ENCODE measurements around the gene HELZ2.

Gene HELZ2

DNA sequence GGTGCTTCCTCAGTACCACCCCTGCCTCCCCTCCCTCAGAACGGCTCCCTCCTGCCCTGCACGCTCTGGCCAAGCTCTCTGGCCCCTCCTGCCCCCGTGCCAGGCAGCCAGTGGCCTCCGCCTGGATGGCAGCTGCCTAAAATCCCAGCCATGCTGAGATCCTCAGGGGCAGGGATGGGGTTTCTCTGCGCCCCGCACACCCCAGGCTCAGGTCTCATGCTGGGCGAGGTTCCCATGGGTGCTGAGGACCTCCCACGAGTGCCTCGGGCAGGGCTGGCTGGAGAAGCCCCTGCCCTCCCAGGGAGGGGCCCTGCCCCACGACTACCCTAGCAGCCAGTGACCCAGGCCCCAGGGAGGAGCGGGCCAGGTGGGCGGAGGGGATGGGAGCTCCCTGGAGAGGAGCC is 39.6 kb downstream of the HELZ2 start (continued):
- no peak for TF ChIP-seq ZNF416 (tag by site-specific recombination; IDR thresholded peaks at IDR 0.05)
- TF ChIP-seq ZIC2 (tag by site-specific recombination; IDR thresholded peaks at IDR 0.05), result 0 out of 2 replicates have a peak, but pooled peaks have one; percentile 29
- 0 out of 2 replicates have a peak, but pooled peaks have one; percentile 3 for TF ChIP-seq ZNF600 (tag by site-specific recombination; IDR thresholded peaks at IDR 0.05)
- no peak for TF ChIP-seq RBAK (tag by site-specific recombination; IDR thresholded peaks at IDR 0.05)
- TF ChIP-seq ZBTB21 (tag by site-specific recombination; IDR thresholded peaks at IDR 0.05), result no peak
- TF ChIP-seq, protein P1, sequence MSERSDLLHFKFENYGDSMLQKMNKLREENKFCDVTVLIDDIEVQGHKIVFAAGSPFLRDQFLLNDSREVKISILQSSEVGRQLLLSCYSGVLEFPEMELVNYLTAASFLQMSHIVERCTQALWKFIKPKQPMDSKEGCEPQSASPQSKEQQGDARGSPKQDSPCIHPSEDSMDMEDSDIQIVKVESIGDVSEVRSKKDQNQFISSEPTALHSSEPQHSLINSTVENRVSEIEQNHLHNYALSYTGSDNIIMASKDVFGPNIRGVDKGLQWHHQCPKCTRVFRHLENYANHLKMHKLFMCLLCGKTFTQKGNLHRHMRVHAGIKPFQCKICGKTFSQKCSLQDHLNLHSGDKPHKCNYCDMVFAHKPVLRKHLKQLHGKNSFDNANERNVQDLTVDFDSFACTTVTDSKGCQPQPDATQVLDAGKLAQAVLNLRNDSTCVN (tag by site-specific recombination; optimal IDR thresholded peaks at IDR 0.05), result peak; percentile 0

GRCh38 chr20:63533871-63534393 is 40.1 kb downstream of the HELZ2 start:
- no peaks in the 10 kb centered on the region for H3K9me3 ChIP-seq (ENCODE audit: control insufficient read depth, insufficient read depth, low read depth, low read length)
- H3K4me3 ChIP-seq (ENCODE audit: low read depth, low read length), result no peak overlapping the region
- ChIA-PET CTCF (interaction anchor here (0.6 kb wide), 1 partner anchor 13 kb away, joined by 3 read pairs; no protein-coding TSS in a partner anchor), POLR2A (no interaction called here)
- H3K36me3 ChIP-seq (ENCODE audit: control insufficient read depth in 2 of 2, insufficient read depth in 1 of 2, low read length in 2 of 2), result no peaks in the 10 kb centered on the region
- TF ChIP-seq KLF8 (tag by site-specific recombination; IDR thresholded peaks at IDR 0.05) (peak; percentile 28; the same call in 1 of the 2 replicates), ZNF610 (tag by site-specific recombination; IDR thresholded peaks at IDR 0.05; ENCODE audit: borderline replicate concordance) (no peak), ZNF600 (tag by site-specific recombination; IDR thresholded peaks at IDR 0.05) (peak; percentile 84), ZNF548 (tag by site-specific recombination; IDR thresholded peaks at IDR 0.05) (no peak)
- TF ChIP-seq, protein P1 (tag by site-specific recombination; optimal IDR thresholded peaks at IDR 0.05), result peak; percentile 2
- no peak overlapping the region for H3K27ac ChIP-seq (ENCODE audit: extremely low read depth, low read depth, low read length)
- no peaks in the 10 kb centered on the region for H3K4me1 ChIP-seq (ENCODE audit: control insufficient read depth, insufficient read depth, low read length)

- Histone ChIP-seq H3K9me3 (ENCODE audit: control insufficient read depth, insufficient read depth, low read depth, low read length) (no peaks in the 10 kb centered on the region), H3K4me1 (ENCODE audit: control insufficient read depth, insufficient read depth, low read length) (no peaks in the 10 kb centered on the region), H3K4me3 (ENCODE audit: low read depth, low read length) (no peak overlapping the region), H3K36me3 (ENCODE audit: control insufficient read depth in 2 of 2, insufficient read depth in 1 of 2, low read length in 2 of 2) (no peaks in the 10 kb centered on the region), H3K27ac (ENCODE audit: extremely low read depth, low read depth, low read length) (no peak overlapping the region)
- CTCF ChIA-PET, result interaction anchor here (0.6 kb wide), 1 partner anchor 241 kb away, joined by 3 read pairs; no protein-coding TSS in a partner anchor
- POLR2A ChIA-PET, result no interaction called here
- TF ChIP-seq ZSCAN4 (tag by site-specific recombination; IDR thresholded peaks at IDR 0.05), result no peak
- TF ChIP-seq, protein P2, sequence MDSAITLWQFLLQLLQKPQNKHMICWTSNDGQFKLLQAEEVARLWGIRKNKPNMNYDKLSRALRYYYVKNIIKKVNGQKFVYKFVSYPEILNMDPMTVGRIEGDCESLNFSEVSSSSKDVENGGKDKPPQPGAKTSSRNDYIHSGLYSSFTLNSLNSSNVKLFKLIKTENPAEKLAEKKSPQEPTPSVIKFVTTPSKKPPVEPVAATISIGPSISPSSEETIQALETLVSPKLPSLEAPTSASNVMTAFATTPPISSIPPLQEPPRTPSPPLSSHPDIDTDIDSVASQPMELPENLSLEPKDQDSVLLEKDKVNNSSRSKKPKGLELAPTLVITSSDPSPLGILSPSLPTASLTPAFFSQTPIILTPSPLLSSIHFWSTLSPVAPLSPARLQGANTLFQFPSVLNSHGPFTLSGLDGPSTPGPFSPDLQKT (IDR thresholded peaks at IDR 0.05; ENCODE audit: borderline replicate concordance, low read depth, low read length), result no peak
- TF ChIP-seq TSHZ1 (tag by site-specific recombination; IDR thresholded peaks at IDR 0.05; ENCODE audit: borderline replicate concordance), result no peak
Observed at GRCh38 chr20:63533388-63533787, 40.7 kb downstream of the HELZ2 start.

Data from HEK293 (cell line).